NK-92 (cell line): ENCODE measurements around the gene SEMA3A.
"Not testable (repeated sequence)": the region's sequence is repeated elsewhere in the genome, so short reads cannot be mapped to it uniquely, and the experiment has no call there.

Source experiments
- DNase-seq: peaks from one replicate; lab custom pipeline; 2025; ENCODE audit not compliant: unreplicated experiment; lab: John Stamatoyannopoulos, UW

The SEMA3A gene

GRCh38 chr7:84069999-84070500 lies 124.5 kb downstream of the SEMA3A start:
- no peak for DNase-seq

DNA sequence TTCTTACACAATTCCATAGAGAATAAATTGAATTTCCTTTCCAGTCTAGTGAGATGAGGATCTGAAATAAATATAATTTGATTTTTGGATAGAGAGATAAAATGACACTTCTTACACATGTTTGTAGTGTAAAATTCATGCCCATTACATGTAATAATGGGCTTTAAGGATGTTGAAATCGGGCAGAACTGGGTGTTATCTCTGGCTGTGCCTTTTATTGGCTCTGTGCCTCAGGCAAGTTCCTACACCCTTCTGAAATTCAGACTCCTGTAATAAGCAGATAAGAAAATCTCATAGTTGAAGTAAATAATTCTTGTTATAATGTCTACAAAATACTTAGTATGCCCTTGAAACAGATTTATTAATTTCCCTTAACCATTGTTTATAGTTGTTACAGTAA lies 125.6 kb downstream of the SEMA3A start:
- DNase-seq: no peak

GRCh38 chr7:84062489-84062901 lies 132.1 kb downstream of the SEMA3A start:
- DNase-seq: not testable (repeated sequence)

DNA sequence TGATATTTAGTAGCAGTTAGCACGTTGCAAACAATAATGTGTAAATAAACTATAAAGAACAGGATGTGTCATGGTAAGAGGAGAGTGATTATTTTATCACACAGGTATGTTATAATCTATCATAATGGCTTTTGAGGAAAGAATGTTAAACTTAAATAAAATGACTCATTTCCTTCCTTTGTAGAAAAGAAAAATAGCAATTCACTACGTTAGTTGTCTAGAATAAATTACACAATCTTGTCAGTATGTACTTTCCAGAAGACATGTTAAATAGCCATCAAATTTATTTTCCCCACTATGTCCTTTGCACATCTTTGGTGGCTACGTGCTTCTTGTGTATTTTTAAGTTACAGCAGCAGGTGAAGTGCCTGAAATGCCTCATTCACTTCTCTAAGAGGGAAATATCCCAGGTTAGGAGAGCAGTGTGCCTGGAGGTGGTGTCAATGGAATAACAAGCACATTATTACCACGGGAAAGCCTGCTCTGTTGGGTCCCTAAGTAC lies 133.8 kb downstream of the SEMA3A start:
- no peak for DNase-seq

GRCh38 chr7:84060000-84060399 lies 134.6 kb downstream of the SEMA3A start:
- no peak for DNase-seq

GRCh38 chr7:84058311-84059076 lies 136.1 kb downstream of the SEMA3A start:
- no peak for DNase-seq

DNA sequence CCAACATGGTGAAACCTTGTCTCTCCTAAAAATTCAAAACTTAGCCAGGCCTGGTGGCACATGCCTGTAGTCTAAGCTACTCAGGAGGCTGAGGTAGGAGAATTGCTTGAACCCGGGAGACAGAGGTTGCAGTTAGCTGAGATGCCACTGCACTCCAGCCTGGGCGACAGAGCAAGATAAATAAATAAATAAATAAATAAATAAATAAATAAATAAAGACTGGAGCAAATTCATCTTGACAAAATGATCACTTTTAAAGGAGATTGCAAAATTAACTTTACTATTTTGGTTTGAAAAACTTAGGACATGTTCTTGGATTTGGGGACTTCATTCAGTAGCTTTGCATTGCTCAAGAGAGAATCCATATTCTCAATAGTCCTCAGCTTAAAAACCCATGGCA lies 137.0 kb downstream of the SEMA3A start:
- no peak for DNase-seq

- DNase-seq: no peak
Observed at GRCh38 chr7:84055904-84056605, 138.5 kb downstream of the SEMA3A start.

DNA sequence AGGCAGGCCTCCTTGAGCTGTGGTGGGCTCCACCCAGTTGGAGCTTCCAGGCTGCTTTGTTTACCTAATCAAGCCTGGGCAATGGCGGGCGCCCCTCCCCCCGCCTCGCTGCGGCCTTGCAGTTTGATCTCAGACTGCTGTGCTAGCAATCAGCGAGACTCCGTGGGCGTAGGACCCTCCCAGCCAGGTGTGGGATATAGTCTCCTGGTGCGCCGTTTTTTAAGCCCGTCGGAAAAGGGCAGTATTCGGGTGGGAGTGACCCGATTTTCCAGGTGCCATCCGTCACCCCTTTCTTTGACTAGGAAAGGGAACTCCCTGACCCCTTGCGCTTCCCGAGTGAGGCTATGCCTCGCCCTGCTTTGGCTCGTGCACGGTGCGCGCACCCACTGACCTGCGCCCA lies 139.4 kb downstream of the SEMA3A start:
- not testable (repeated sequence) for DNase-seq

GRCh38 chr7:84049071-84049836 lies 145.3 kb downstream of the SEMA3A start:
- no peak for DNase-seq

GRCh38 chr7:84047085-84047484 lies 147.5 kb downstream of the SEMA3A start:
- no peak for DNase-seq

DNA sequence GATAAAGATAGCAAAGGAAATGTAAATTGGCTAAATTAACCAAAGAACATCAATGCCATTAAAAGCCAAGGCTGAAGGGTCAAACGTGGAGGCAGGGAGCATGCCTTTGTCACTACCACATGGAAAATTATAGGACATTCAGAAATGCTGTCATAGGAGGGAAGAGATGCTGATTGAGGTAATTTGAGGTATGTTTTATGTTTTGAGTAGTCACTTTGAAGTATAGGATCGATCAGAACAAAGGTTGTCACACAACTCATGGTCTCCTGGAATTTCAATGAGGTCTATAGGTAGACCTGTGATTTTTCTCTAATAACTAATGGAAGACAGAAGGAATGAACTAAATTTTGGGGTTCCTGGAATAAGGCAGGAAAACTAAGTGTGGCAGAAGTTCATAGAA lies 149.8 kb downstream of the SEMA3A start:
- no peak for DNase-seq

- no peak for DNase-seq
Observed at GRCh38 chr7:84043661-84044191, 150.9 kb downstream of the SEMA3A start.

GRCh38 chr7:84042110-84042539 lies 152.5 kb downstream of the SEMA3A start:
- no peak for DNase-seq

DNA sequence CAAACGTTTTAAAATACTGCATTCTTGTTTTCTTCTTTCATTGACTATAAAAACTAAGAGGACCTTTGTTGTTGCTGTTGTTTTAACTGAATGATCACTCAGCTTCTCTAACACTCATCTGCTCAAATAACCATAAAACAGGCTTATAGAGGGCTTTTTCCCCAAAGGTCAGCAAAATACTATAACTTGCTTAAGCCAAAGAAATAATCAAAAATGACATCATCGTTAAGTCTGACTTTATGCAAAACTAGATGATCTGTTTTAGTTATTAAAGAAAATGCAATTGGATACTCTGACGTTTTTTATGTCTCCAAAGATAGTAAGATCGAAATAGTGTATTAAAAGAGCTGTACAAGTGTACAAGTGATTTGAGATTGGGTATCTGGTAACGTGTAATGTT lies 152.9 kb downstream of the SEMA3A start:
- no peak for DNase-seq

DNA sequence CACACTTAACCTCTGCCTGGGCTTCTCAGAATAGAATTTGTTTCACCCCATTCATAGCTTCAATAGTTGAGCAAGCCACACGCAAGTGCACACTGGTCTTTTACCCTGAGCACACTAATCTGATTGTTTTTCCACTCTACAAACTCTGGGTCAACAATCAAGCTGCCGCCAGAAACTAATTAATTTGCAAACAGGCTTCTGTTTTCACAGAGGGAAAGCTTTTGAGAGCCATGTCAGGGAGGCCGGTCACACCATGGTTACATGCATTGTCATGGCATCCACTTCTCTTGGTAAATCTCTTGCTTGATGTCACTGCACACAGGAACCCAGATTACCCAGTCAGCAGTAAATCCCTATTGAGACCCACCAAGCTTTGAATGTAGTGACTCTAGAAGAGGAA lies 154.2 kb downstream of the SEMA3A start:
- no peak for DNase-seq

GRCh38 chr7:84039432-84039831 lies 155.2 kb downstream of the SEMA3A start:
- no peak for DNase-seq

DNA sequence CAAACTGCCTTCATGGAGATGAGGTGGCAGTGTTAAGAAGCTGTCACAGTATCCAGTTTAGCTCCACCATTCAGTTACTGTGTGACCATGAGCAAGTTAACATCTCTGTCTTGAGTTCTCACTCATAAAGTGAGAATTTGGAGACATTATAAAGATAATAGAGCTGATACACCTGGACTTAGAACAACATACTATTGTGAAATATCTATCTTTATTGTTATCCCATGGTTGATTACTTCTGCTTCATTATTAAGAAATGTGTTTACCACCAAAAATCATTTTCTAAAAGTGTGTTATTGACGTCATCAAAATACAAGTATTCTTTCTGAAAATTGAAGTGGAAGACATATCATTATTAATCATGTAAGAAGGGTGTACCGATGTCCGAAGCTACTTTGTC lies 166.9 kb downstream of the SEMA3A start:
- no peak for DNase-seq

DNA sequence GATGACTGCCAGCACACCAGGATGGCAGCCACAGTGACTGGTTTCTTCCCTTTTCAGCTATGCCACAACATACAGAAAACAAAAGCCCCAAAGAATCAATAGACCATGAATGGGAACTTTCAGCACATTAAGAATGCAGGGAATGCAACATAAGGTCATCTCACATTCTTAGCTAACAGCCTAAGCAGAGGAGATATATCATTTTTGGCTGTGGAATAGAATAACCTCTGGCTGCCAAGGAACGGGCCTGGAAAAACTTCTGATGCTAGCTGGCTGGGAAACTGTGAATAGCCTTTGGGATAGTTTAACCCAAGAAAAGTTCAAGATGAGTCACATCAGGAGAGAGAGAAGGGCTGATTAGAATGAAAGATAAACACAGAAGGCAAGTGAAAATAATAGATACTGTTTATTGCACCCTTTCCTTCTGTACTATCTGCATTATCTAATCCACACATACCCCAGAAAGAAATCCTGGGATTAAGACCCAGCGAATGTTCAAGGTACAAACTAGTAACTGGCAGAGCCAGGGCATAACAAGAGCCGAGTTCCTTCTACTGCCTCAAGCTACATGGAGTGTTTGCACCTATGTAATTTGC lies 169.2 kb downstream of the SEMA3A start:
- DNase-seq: no peak

- DNase-seq: no peak
Observed at GRCh38 chr7:84022684-84023308, 171.8 kb downstream of the SEMA3A start.
